K562 (cell line): Measurements from ENCODE around the gene MBNL2. TPM values are rescaled to one million over a fixed set of nuclear protein-coding genes. Genes with fewer than 3 reads are reported as not detected.

Experiments used
- KAT2B ChIP-seq: IDR thresholded peaks from one replicate; pipeline ENCODE4 v1.6.1; 2012; ENCODE audit warnings: low read depth, mild to moderate bottlenecking, control low read depth, inconsistent platforms, low read length, moderate library complexity
- KHSRP ChIP-seq: fragments of 450-650 bp; IDR thresholded peaks from 2 replicates; pipeline ENCODE4 v1.6.1; 2017
- NR1H2 ChIP-seq: sonication (generic); formaldehyde crosslinking; IDR thresholded peaks from 2 replicates; pipeline ENCODE4 v1.4.0; 2020; ENCODE audit warnings: mild to moderate bottlenecking, missing genetic modification reagents
- RBFOX2 ChIP-seq: fragments of 200-400 bp; formaldehyde crosslinking; IDR thresholded peaks from 2 replicates; pipeline ENCODE4 v1.6.1; 2017; ENCODE audit warnings: low read depth, mild to moderate bottlenecking, low read length, moderate library complexity
- RBM22 ChIP-seq: fragments of 200-400 bp; formaldehyde crosslinking; IDR thresholded peaks from 2 replicates; pipeline ENCODE4 v1.6.1; 2018; ENCODE audit warnings: low read length, low read depth; ENCODE audit not compliant: poor library complexity, severe bottlenecking
- SAP30 ChIP-seq: fragments of 200-600 bp; sonication (generic); IDR thresholded peaks from 2 replicates; pipeline ENCODE4 v1.6.1; 2012; ENCODE audit warnings: borderline replicate concordance, low read depth, mild to moderate bottlenecking, moderate library complexity, low read length, control low read depth, inconsistent platforms; ENCODE audit not compliant: insufficient read depth, poor library complexity, severe bottlenecking
- TFAM ChIP-seq: fragments of 250-450 bp; sonication (Bioruptor Pico); conservative IDR thresholded peaks from 2 replicates; pipeline ENCODE4 v1.5.0; 2021; ENCODE audit warnings: mild to moderate bottlenecking, moderate library complexity
- ZNF134 ChIP-seq: fragments of 250-450 bp; sonication (Bioruptor Pico); conservative IDR thresholded peaks from 2 replicates; pipeline ENCODE4 v1.4.0; 2020
- ZNF584 ChIP-seq: fragments of 200-800 bp; sonication (Bioruptor generic); IDR thresholded peaks from 2 replicates; pipeline ENCODE4 v1.6.1; 2016; ENCODE audit warnings: low read depth, mild to moderate bottlenecking, missing genetic modification characterization, missing compliant biosample characterization
- ZNF76 ChIP-seq: fragments of 250-450 bp; sonication (Bioruptor Pico); IDR thresholded peaks from 2 replicates; pipeline ENCODE4 v1.4.0; 2020; ENCODE audit warnings: mild to moderate bottlenecking, moderate library complexity, borderline replicate concordance
- polyA plus RNA-seq, 8 experiments: library from polyadenylated mRNA; depleted of rRNA in 4 of 8; stranded (reverse) in 5 of 8; unstranded in 3 of 8; fragments of >200 nt; fragmentation: Nextera tagmentation in 2 of 8; fragmentation: Illumina TruSeq in 1 of 8; extraction: Ambion mirVana in 2 of 8; extraction: Trizol in 1 of 8; gene quantifications; 2 replicates each; pipeline versions ENCODE4 v1.2.1 to v1.2.3, GENCODE V29; 2011 to 2014; ENCODE audit warnings: inconsistent platforms in 1 of 8, missing spikeins in 1 of 8
- total RNA-seq, 7 experiments: library from RNA; depleted of rRNA in 6 of 7; stranded (reverse); fragments of >200 nt in 6 of 7; fragmentation: Illumina TruSeq in 2 of 7; extraction: Trizol in 2 of 7; gene quantifications; 2 replicates each; pipeline versions ENCODE4 v1.2.1 to v1.2.3, GENCODE V29; 2011 to 2021; ENCODE audit warnings: low replicate concordance in 1 of 7
- TF ChIP-seq, protein P1 (sequence below): fragments of 450-650 bp; formaldehyde crosslinking; IDR thresholded peaks from 2 replicates; pipeline ENCODE4 v1.4.0; 2022; ENCODE audit warnings: mild to moderate bottlenecking, moderate library complexity
- TF ChIP-seq, protein P2 (sequence below): fragments of 150-350 bp; IDR thresholded peaks from 2 replicates; pipeline ENCODE4 v1.6.1; 2014; ENCODE audit warnings: low read depth, mild to moderate bottlenecking, low read length, borderline replicate concordance
- TF ChIP-seq, protein P3 (sequence below): fragments of 450-650 bp; IDR thresholded peaks from 2 replicates; pipeline ENCODE4 v1.6.1; 2016; ENCODE audit warnings: mild to moderate bottlenecking
- TF ChIP-seq, protein P4 (sequence below): fragments of 250-450 bp; sonication (Bioruptor Pico); IDR thresholded peaks from 2 replicates; pipeline ENCODE4 v1.5.0; 2020; ENCODE audit warnings: mild to moderate bottlenecking, borderline replicate concordance
- TF ChIP-seq, protein P5 (sequence below): fragments of 250-450 bp; sonication (Bioruptor Pico); IDR thresholded peaks from 2 replicates; pipeline ENCODE4 v1.4.0; 2020; ENCODE audit warnings: mild to moderate bottlenecking, moderate library complexity

The MBNL2 gene
- total and polyA plus RNA-seq, 9 of the 15 experiments (the other 6 are each of a cell fraction or from before 2014, with no cell fraction given), result 7.0 to 24.8 (median 13.8) TPM

DNA sequence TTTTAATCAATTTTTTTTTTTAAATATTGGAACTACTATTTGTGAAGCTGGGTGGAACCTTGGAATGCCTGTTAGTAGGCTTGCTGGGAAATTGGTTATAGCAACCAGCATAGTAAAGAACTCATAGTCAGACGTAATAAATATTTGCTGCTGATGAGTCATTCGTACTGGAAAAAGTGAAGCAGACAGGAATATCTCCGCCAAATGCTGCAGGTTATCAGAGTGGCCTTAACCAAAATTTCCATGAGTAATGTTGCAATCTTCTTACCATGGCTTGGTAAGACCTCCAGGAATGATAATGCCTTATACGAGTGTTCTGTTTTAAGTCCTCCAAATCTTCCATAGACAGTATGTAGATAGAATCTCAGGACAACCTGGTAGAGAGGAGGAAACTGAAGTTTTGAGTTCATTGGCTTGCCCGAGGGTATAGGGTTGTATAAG is 34.2 kb downstream of the MBNL2 start (continued):
- TF ChIP-seq, protein P1, sequence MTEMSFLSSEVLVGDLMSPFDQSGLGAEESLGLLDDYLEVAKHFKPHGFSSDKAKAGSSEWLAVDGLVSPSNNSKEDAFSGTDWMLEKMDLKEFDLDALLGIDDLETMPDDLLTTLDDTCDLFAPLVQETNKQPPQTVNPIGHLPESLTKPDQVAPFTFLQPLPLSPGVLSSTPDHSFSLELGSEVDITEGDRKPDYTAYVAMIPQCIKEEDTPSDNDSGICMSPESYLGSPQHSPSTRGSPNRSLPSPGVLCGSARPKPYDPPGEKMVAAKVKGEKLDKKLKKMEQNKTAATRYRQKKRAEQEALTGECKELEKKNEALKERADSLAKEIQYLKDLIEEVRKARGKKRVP, result peak; percentile 18; the same call in 1 of the 2 replicates
- TF ChIP-seq, protein P2, sequence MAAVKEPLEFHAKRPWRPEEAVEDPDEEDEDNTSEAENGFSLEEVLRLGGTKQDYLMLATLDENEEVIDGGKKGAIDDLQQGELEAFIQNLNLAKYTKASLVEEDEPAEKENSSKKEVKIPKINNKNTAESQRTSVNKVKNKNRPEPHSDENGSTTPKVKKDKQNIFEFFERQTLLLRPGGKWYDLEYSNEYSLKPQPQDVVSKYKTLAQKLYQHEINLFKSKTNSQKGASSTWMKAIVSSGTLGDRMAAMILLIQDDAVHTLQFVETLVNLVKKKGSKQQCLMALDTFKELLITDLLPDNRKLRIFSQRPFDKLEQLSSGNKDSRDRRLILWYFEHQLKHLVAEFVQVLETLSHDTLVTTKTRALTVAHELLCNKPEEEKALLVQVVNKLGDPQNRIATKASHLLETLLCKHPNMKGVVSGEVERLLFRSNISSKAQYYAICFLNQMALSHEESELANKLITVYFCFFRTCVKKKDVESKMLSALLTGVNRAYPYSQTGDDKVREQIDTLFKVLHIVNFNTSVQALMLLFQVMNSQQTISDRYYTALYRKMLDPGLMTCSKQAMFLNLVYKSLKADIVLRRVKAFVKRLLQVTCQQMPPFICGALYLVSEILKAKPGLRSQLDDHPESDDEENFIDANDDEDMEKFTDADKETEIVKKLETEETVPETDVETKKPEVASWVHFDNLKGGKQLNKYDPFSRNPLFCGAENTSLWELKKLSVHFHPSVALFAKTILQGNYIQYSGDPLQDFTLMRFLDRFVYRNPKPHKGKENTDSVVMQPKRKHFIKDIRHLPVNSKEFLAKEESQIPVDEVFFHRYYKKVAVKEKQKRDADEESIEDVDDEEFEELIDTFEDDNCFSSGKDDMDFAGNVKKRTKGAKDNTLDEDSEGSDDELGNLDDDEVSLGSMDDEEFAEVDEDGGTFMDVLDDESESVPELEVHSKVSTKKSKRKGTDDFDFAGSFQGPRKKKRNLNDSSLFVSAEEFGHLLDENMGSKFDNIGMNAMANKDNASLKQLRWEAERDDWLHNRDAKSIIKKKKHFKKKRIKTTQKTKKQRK, result no peak
- TF ChIP-seq KHSRP (no peak), SAP30 (no peak), RBM22 (no peak), KAT2B (no peak), TFAM (CRISPR knock-in tag) (no peak), NR1H2 (CRISPR knock-in tag) (no peak), ZNF134 (CRISPR knock-in tag) (no peak), RBFOX2 (no peak), ZNF584 (CRISPR knock-in tag) (no peak), ZNF76 (no peak)
- TF ChIP-seq, protein P3, sequence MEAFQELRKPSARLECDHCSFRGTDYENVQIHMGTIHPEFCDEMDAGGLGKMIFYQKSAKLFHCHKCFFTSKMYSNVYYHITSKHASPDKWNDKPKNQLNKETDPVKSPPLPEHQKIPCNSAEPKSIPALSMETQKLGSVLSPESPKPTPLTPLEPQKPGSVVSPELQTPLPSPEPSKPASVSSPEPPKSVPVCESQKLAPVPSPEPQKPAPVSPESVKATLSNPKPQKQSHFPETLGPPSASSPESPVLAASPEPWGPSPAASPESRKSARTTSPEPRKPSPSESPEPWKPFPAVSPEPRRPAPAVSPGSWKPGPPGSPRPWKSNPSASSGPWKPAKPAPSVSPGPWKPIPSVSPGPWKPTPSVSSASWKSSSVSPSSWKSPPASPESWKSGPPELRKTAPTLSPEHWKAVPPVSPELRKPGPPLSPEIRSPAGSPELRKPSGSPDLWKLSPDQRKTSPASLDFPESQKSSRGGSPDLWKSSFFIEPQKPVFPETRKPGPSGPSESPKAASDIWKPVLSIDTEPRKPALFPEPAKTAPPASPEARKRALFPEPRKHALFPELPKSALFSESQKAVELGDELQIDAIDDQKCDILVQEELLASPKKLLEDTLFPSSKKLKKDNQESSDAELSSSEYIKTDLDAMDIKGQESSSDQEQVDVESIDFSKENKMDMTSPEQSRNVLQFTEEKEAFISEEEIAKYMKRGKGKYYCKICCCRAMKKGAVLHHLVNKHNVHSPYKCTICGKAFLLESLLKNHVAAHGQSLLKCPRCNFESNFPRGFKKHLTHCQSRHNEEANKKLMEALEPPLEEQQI, result no peak
- TF ChIP-seq, protein P4, sequence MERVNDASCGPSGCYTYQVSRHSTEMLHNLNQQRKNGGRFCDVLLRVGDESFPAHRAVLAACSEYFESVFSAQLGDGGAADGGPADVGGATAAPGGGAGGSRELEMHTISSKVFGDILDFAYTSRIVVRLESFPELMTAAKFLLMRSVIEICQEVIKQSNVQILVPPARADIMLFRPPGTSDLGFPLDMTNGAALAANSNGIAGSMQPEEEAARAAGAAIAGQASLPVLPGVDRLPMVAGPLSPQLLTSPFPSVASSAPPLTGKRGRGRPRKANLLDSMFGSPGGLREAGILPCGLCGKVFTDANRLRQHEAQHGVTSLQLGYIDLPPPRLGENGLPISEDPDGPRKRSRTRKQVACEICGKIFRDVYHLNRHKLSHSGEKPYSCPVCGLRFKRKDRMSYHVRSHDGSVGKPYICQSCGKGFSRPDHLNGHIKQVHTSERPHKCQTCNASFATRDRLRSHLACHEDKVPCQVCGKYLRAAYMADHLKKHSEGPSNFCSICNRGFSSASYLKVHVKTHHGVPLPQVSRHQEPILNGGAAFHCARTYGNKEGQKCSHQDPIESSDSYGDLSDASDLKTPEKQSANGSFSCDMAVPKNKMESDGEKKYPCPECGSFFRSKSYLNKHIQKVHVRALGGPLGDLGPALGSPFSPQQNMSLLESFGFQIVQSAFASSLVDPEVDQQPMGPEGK (CRISPR knock-in tag), result no peak
- TF ChIP-seq, protein P5, sequence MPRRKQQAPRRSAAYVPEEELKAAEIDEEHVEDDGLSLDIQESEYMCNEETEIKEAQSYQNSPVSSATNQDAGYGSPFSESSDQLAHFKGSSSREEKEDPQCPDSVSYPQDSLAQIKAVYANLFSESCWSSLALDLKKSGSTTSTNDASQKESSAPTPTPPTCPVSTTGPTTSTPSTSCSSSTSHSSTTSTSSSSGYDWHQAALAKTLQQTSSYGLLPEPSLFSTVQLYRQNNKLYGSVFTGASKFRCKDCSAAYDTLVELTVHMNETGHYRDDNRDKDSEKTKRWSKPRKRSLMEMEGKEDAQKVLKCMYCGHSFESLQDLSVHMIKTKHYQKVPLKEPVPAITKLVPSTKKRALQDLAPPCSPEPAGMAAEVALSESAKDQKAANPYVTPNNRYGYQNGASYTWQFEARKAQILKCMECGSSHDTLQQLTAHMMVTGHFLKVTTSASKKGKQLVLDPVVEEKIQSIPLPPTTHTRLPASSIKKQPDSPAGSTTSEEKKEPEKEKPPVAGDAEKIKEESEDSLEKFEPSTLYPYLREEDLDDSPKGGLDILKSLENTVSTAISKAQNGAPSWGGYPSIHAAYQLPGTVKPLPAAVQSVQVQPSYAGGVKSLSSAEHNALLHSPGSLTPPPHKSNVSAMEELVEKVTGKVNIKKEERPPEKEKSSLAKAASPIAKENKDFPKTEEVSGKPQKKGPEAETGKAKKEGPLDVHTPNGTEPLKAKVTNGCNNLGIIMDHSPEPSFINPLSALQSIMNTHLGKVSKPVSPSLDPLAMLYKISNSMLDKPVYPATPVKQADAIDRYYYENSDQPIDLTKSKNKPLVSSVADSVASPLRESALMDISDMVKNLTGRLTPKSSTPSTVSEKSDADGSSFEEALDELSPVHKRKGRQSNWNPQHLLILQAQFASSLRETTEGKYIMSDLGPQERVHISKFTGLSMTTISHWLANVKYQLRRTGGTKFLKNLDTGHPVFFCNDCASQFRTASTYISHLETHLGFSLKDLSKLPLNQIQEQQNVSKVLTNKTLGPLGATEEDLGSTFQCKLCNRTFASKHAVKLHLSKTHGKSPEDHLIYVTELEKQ, result no peak
